ENCODE data around the gene C1orf52. TPM values are rescaled to one million over a fixed set of nuclear protein-coding genes. Genes with fewer than 3 reads are reported as not detected.
A peak's percentile ranks its signal among the peaks of the same experiment; 100 is the strongest.

Gene C1orf52
- total RNA-seq, 1 experiment from 2014 or later = 30.2 TPM

GRCh38 chr1:85280636-85281035 is 21.2 kb upstream of the C1orf52 start:
- H3K27ac ChIP-seq (ENCODE audit: low read depth, low read length, poor library complexity, severe bottlenecking) = no peak overlapping the region
- DNase-seq (ENCODE audit: low spot score) = no peak

GRCh38 chr1:85279458-85280080 is 20.1 kb upstream of the C1orf52 start:
- intact Hi-C loops (cut with micrococcal nuclease; ENCODE audit: unreplicated experiment) = no loop called here
- Histone ChIP-seq H3K4me1 (ENCODE audit: insufficient read depth, low read length, poor library complexity, severe bottlenecking) (peaks cover 22% of the 10 kb centered on the region), H3K4me3 (ENCODE audit: low read depth, low read length, poor library complexity, severe bottlenecking) (no peak overlapping the region), H3K27me3 (replicated peaks; ENCODE audit: insufficient read depth, low read depth, low read length, poor library complexity) (no peaks in the 10 kb centered on the region), H3K36me3 (ENCODE audit: insufficient read depth, low read length, poor library complexity, severe bottlenecking) (no peaks in the 10 kb centered on the region), H3K27ac (ENCODE audit: low read depth, low read length, poor library complexity, severe bottlenecking) (peak overlapping the region; percentile 38), H3K9me3 (ENCODE audit: low read depth, low read length, poor library complexity, severe bottlenecking) (no peaks in the 10 kb centered on the region)
- ChIA-PET POLR2A (ENCODE audit: low non-redundant PET) (no interaction called here), CTCF (interaction anchor here (0.6 kb wide), 1 partner anchor 1418 kb away, joined by 9 read pairs; no protein-coding TSS in a partner anchor)
- DNase-seq (ENCODE audit: low spot score) = no peak
- TF ChIP-seq EZH2 (IDR thresholded peaks at IDR 0.05; ENCODE audit: borderline replicate concordance, low read depth, low read length, poor library complexity, severe bottlenecking) (no peak), CTCF (conservative IDR thresholded peaks at IDR 0.05; ENCODE audit: low read depth, low read length) (no peak)
- BruUV-seq (replicated peaks) = no TSS peak

More at GRCh38 chr1:85280636-85281035, 21.2 kb upstream of the C1orf52 start:
- ChIA-PET POLR2A (ENCODE audit: low non-redundant PET) (no interaction called here), CTCF (no interaction called here)
- H3K4me3 ChIP-seq (ENCODE audit: low read depth, low read length, poor library complexity, severe bottlenecking) = no peak overlapping the region
- no peaks in the 10 kb centered on the region for H3K9me3 ChIP-seq (ENCODE audit: low read depth, low read length, poor library complexity, severe bottlenecking)
- BruUV-seq (replicated peaks) = no TSS peak
- H3K36me3 ChIP-seq (ENCODE audit: insufficient read depth, low read length, poor library complexity, severe bottlenecking) = no peaks in the 10 kb centered on the region
- no peak for TF ChIP-seq CTCF (conservative IDR thresholded peaks at IDR 0.05; ENCODE audit: low read depth, low read length)
- peaks cover 12% of the 10 kb centered on the region for H3K4me1 ChIP-seq (ENCODE audit: insufficient read depth, low read length, poor library complexity, severe bottlenecking)
- H3K27me3 ChIP-seq (replicated peaks; ENCODE audit: insufficient read depth, low read depth, low read length, poor library complexity) = no peaks in the 10 kb centered on the region
- intact Hi-C loops (cut with micrococcal nuclease; ENCODE audit: unreplicated experiment) = no loop called here

- H3K27ac ChIP-seq (ENCODE audit: low read depth, low read length, poor library complexity, severe bottlenecking) = peak overlapping the region; percentile 38
- BruUV-seq (replicated peaks) = no TSS peak
- H3K4me1 ChIP-seq (ENCODE audit: insufficient read depth, low read length, poor library complexity, severe bottlenecking) = peaks cover 26% of the 10 kb centered on the region
- ChIA-PET POLR2A (ENCODE audit: low non-redundant PET) (no interaction called here), CTCF (interaction anchor here (0.6 kb wide), 1 partner anchor 1417 kb away, joined by 9 read pairs; no protein-coding TSS in a partner anchor)
- H3K9me3 ChIP-seq (ENCODE audit: low read depth, low read length, poor library complexity, severe bottlenecking) = no peaks in the 10 kb centered on the region
- intact Hi-C loops (cut with micrococcal nuclease; ENCODE audit: unreplicated experiment) = no loop called here
- TF ChIP-seq CTCF (conservative IDR thresholded peaks at IDR 0.05; ENCODE audit: low read depth, low read length) (no peak), EZH2 (IDR thresholded peaks at IDR 0.05; ENCODE audit: borderline replicate concordance, low read depth, low read length, poor library complexity, severe bottlenecking) (no peak)
- no peaks in the 10 kb centered on the region for H3K36me3 ChIP-seq (ENCODE audit: insufficient read depth, low read length, poor library complexity, severe bottlenecking)
- no peak overlapping the region for H3K4me3 ChIP-seq (ENCODE audit: low read depth, low read length, poor library complexity, severe bottlenecking)
- peak; percentile 74 for DNase-seq (ENCODE audit: low spot score)
- no peaks in the 10 kb centered on the region for H3K27me3 ChIP-seq (replicated peaks; ENCODE audit: insufficient read depth, low read depth, low read length, poor library complexity)
Measured at GRCh38 chr1:85278853-85279314, 19.4 kb upstream of the C1orf52 start.
